Neutrophil (primary cell): ENCODE results near the gene GNG4.

Source experiments
- H3K27ac ChIP-seq: fragments of 200-600 bp; sonication (generic); 2 replicates; pipeline ENCODE4 v1.5.1; 2016; ENCODE audit warnings: mild to moderate bottlenecking, moderate library complexity
- H3K27me3 ChIP-seq: fragments of 200-600 bp; sonication (generic); 2 replicates; pipeline ENCODE4 v1.6.0; 2016; ENCODE audit warnings: mild to moderate bottlenecking
- H3K36me3 ChIP-seq: fragments of 200-600 bp; sonication (generic); 2 replicates; pipeline ENCODE4 v1.5.1; 2017
- H3K4me1 ChIP-seq, 2 experiments: fragments of 200-600 bp in 1 of 2; sonication (generic) in 1 of 2; 1 replicate in 1 of 2; 2 replicates in 1 of 2; pipeline versions ENCODE4 v1.5.1 to v1.6.1; 2013 to 2016; ENCODE audit warnings: low read depth in 1 of 2, low read length in 1 of 2, mild to moderate bottlenecking in 1 of 2, moderate library complexity in 1 of 2; ENCODE audit not compliant: control insufficient read depth in 1 of 2, insufficient read depth in 1 of 2
- H3K4me3 ChIP-seq, 2 experiments: fragments of 200-600 bp in 1 of 2; sonication (generic) in 1 of 2; 1 replicate in 1 of 2; 2 replicates in 1 of 2; pipeline ENCODE4 v1.5.1; 2013 to 2016; ENCODE audit warnings: low read depth in 1 of 2, low read length in 1 of 2, mild to moderate bottlenecking in 1 of 2, moderate library complexity in 1 of 2
- H3K9me3 ChIP-seq: fragments of 200-600 bp; sonication (generic); 2 replicates; pipeline ENCODE4 v1.5.1; 2016
- TF ChIP-seq, protein P1 (sequence below): fragments of 200-600 bp; sonication (generic); IDR thresholded peaks from 2 replicates; pipeline ENCODE4 v1.5.1; 2016; ENCODE audit warnings: antibody characterized with exemption

GNG4 gene

DNA sequence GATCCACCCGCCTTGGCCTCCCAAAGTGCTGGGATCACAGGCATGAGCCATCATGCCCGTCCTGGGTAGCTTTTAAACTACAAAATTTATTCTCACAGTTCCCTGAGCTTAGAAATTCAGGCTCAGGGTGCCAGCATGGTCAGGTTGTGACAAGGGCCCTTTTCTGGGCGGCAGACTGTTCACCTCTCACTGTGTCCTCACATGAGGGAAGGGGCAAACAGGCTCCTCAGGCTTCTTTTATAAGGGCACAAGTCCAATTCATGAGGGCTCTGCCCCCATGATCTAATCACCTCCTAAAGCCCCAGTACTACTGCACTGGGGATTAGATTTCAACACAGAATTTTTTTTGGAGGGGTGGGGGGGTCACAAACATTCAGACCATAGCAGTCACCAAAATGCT lies 36.8 kb downstream of the GNG4 start:
- no peak overlapping the region for H3K4me3 ChIP-seq
- H3K4me1 ChIP-seq = no peaks in the 10 kb centered on the region
- no peaks in the 10 kb centered on the region for H3K9me3 ChIP-seq
- H3K36me3 ChIP-seq = no peaks in the 10 kb centered on the region
- no peak overlapping the region for H3K27ac ChIP-seq
- H3K27me3 ChIP-seq = no peaks in the 10 kb centered on the region
- TF ChIP-seq, protein P1, sequence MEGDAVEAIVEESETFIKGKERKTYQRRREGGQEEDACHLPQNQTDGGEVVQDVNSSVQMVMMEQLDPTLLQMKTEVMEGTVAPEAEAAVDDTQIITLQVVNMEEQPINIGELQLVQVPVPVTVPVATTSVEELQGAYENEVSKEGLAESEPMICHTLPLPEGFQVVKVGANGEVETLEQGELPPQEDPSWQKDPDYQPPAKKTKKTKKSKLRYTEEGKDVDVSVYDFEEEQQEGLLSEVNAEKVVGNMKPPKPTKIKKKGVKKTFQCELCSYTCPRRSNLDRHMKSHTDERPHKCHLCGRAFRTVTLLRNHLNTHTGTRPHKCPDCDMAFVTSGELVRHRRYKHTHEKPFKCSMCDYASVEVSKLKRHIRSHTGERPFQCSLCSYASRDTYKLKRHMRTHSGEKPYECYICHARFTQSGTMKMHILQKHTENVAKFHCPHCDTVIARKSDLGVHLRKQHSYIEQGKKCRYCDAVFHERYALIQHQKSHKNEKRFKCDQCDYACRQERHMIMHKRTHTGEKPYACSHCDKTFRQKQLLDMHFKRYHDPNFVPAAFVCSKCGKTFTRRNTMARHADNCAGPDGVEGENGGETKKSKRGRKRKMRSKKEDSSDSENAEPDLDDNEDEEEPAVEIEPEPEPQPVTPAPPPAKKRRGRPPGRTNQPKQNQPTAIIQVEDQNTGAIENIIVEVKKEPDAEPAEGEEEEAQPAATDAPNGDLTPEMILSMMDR = no peak

DNA sequence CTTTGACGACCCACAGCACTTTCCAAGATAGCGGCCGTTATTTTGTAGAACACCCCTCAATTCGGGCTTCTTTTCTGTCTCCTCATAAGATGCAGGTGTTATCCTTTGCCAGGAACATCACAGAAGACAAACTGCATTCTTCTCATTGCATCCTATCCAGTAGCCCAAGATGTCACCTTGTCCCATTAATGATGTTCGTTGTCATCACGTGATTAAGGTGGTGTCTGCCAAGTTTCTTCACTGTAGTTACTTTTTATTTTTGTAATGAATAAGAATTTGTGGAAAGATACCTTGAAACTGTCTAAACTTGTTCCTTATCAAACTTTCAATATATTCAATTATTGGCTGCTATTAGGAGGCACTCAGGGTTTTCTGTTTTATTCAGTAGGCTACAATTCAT lies 39.4 kb downstream of the GNG4 start:
- Histone ChIP-seq H3K27me3 (no peaks in the 10 kb centered on the region), H3K36me3 (no peaks in the 10 kb centered on the region), H3K4me3 (no peak overlapping the region), H3K4me1 (no peaks in the 10 kb centered on the region), H3K27ac (no peak overlapping the region), H3K9me3 (no peaks in the 10 kb centered on the region)
- TF ChIP-seq, protein P1 = no peak

DNA sequence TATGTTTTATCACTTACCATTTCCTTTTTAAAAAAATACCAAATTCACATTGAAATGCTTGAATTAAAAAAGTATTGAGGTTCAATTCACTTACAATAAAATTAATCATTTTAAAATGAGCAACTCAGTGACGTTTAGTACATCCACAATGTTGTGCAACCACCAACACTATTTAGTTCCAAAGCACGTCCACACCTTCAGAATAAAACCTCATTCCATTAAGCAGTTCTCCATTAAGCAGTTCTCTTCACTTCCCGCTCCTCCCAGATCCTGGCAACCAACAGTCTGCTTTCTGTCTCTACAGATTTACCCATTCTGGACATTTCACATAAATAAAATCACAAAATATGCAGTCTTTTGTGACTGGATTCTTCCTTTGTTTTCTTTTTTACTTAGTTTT lies 41.3 kb downstream of the GNG4 start:
- H3K4me3 ChIP-seq = no peak overlapping the region
- no peaks in the 10 kb centered on the region for H3K9me3 ChIP-seq
- no peaks in the 10 kb centered on the region for H3K36me3 ChIP-seq
- TF ChIP-seq, protein P1 = no peak
- no peaks in the 10 kb centered on the region for H3K4me1 ChIP-seq
- H3K27me3 ChIP-seq = no peaks in the 10 kb centered on the region
- H3K27ac ChIP-seq = no peak overlapping the region

DNA sequence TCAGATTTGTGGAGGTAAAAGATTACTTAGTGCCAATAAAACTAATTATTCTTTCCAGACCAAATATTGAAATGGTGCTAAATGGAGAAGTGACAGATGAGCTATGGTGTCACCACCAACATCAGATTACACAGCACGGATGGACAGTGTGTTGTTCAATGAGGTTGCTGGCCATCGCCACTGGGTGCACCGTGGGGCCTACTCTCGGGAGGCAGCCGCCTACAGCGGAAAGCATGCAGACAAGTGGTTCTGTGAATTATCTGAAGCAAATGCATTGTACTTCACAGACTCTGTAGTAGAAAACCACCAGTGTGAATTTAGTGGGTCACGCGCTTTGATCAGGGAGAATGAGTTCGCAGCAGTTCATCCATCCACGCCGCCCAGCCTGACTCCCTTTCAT lies 42.3 kb downstream of the GNG4 start:
- TF ChIP-seq, protein P1 = no peak
- H3K9me3 ChIP-seq = no peaks in the 10 kb centered on the region
- H3K27me3 ChIP-seq = no peaks in the 10 kb centered on the region
- H3K4me1 ChIP-seq = no peaks in the 10 kb centered on the region
- no peaks in the 10 kb centered on the region for H3K36me3 ChIP-seq
- no peak overlapping the region for H3K27ac ChIP-seq
- H3K4me3 ChIP-seq = no peak overlapping the region

DNA sequence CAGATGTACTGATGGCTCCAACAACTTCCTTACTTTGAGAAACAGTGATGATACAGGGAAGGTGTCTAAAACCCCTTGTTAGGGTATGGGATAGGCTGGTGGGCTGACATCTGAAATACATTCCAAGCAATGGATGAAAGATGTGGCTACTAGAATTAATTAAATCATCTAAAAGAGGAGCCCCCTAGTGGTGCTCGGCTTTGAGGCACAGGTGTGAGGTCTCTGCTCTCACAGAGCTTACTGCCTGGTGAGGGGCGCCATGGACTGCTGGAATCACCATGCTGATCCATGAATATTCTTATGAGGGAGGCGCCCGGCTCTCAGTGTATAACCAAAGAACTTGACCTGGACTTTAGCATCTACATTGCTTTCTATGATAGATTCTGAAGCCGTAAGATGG lies 48.5 kb downstream of the GNG4 start:
- Histone ChIP-seq H3K36me3 (no peaks in the 10 kb centered on the region), H3K27ac (no peak overlapping the region), H3K4me1 (no peaks in the 10 kb centered on the region), H3K27me3 (no peaks in the 10 kb centered on the region), H3K4me3 (no peak overlapping the region), H3K9me3 (no peaks in the 10 kb centered on the region)
- TF ChIP-seq, protein P1 = no peak

DNA sequence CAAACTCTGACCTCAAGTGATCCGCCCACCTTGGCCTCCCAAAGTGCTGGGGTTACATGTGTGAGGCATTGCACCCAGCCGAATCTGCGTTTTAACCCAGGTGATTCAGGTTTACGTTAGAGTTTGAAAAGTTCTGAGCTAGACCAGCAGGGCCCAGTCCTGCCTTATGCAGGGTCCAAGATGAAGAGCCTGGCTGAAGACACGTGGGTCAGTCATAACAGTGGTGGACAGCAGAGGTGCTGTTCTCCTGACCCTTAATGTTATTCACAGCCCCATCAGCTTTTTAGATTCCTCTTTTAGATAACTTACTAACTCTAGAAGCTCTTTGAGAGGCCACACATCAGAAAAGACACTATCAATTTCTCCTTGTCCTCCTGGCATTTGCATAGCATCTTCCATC lies 50.0 kb downstream of the GNG4 start:
- TF ChIP-seq, protein P1 = no peak

More for the DNA sequence above, 50.0 kb downstream of the GNG4 start:
- Histone ChIP-seq H3K27me3 (peaks cover 8% of the 10 kb centered on the region), H3K9me3 (no peaks in the 10 kb centered on the region), H3K4me3 (no peak overlapping the region), H3K36me3 (no peaks in the 10 kb centered on the region), H3K4me1 (no peaks in the 10 kb centered on the region), H3K27ac (no peak overlapping the region)
